ENCODE results near the gene GH1.
"Not testable (repeated sequence)": the region's sequence is repeated elsewhere in the genome, so short reads cannot be mapped to it uniquely, and the experiment has no call there.

The GH1 gene

DNA sequence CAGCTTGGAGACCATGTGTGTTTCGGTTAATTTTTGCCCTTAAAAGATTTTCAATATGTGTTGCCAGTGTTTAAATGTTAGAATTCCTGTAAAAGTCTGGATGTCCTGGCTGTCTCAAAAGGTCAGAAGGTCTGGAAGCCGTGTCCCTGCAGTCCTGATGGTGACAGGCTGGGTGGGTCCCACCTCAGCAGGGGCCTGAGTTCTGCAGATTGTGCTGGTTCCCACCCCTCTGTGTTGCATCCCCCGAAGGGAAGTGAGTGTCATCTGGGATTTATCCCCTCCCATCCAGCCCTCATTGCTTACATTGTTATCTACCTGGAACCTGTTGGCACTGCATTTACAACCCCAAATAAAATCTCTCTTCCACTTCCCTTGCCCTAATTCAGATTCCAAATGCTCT lies 24.6 kb downstream of the GH1 start:
- DNase-seq = not testable (repeated sequence)

DNA sequence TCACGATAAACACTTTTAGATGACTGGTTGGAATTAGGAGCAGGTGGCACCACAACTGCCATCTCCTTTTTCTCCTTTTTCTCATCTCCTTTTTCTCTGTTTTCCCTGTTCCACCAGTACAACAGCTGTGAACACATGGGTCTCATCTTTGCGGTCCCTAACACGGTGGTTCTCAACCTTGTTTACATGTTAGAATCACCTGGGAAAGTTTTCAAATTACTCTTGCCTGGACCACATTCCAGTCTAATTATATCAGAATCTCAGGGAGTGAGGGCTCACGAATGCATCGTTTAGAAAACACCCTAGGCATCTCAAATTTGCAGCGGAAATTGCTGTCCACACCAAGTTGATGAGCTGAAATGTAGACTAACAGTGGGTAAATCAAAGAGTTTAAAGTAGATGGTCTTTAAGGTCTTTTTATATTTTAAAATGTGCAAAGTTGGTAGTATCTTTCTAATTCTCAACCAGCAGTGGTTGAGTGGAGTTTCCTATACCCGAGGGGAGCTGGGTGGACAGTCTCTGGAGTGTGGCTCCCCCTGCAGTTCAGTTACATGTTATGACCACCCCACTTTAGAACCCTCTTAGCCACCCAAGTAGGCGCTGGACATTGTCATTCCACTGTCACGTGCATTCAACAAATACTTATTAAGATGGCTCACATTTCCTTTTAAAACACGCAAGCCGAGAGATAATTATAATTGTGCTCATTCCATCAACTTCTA lies 26.2 kb downstream of the GH1 start:
- not testable (repeated sequence) for DNase-seq

DNA sequence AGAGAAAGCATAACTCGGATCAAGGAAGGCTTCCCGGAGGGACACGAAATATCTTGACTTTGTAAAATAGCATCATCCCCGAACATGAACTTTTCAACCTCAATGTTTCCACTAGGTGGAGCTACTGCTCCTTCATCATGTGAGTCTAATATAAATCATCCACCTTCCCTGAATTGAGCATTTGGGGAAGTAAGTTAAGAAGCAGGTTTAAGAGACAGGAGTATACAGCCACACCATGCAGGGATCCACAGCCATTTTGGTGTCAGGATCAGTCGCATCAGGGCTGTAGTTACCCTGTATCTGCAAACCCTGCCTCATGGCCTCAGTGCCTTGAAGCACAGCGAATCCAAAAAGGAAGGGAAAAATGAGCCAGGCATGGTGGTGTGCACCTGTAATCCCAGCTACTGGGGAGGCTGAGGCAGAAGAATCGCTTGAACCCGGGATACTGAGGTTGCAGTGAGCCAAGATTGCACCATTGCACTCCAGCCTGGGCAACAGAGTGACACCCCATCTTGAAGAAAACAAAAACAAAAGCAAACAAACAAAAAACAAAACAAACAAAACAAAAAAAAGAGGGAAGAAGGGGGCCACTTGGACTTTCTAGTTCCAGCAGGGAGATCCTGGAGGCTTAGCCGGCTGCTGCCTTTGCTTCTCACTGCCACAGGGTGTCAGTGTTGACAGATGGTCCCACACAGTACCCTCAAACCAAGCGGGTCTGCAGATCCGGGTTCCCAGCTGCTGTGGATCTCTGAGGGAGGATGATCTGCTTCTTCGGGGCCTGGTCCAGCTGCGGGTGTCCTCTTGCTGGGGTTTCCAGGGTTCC lies 29.4 kb downstream of the GH1 start:
- DNase-seq = peak; percentile 64

DNA sequence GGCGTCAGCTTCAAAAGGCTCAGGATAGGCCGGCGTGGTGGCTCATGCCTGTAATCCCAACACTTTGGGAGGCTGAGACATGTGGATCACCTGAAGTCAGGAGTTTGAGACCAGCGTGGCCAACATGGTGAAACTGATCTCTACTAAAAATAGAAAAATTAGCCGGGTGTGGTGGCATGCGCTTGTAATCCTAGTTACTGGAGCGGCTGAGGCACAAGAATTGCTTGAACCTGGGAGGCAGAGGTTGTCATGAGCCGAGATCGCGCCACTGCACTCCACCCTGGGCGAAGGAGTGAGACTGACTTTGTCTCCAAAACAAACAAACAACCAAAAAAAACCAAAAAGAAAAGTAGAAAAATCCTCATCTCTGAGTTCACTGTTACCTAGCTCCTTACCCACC lies 33.5 kb downstream of the GH1 start:
- not testable (repeated sequence) for DNase-seq

DNA sequence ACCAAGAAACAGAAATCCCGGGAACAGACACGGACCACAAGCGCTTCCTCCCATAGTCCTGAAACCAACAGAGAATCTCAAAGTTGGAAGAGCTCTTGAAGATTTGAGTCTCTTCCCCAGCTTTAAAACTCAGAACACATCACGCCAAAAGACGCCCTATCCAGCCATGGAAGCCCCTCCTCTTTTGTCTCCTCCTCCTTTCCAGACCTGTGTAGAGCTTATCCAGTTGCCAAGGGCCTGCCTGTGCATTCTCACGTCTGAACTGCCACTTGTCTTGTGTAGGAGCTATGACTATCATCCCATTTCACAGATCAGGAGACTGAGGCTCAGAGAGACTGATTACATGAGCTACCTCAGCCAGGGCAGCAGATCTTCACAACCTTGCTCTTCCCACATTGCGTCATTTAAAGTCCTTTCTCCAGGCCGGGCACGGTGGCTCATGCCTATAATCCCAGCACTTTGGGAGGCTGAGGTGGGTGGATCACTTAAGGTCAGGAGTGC lies 36.0 kb downstream of the GH1 start:
- DNase-seq = not testable (repeated sequence)

DNA sequence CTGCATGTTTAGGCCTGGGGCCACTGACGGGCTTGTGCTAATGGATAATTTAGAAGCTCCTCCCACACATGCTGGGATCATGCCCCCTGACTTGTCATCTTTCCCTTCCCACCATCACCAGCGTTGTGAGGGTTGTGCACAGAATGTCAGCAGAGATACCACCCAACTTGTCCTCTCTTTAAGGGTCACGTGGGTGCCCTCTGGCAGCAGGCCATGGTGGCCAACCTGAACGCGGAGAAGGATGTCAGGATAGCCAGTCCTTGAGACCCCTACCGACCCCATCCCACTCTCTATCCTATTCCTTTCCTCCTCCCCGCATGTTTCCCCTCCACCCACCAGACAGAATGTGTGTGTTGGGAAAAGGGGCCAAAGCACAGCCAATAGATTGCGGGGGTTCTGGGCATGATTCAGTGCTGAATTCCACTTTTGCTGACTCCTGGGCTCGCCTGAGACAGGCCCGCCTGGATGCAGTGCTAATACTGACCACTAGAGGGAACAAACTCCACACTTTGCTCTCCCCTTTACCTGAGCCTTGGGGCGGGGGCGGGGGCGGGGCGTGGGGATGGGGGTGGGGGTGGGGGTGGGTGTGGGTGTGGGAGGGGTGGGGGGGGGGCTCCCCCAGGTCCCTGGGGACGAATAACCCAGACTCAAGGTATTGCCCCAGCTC lies 36.6 kb downstream of the GH1 start, which contains the start of gene GH2:
Gene GH2, minus strand, starts transcription at position 10 of the 667 bp plus-strand sequence. CDS start 143 bp downstream, outside the sequence.
- peak; percentile 14 for DNase-seq

DNA sequence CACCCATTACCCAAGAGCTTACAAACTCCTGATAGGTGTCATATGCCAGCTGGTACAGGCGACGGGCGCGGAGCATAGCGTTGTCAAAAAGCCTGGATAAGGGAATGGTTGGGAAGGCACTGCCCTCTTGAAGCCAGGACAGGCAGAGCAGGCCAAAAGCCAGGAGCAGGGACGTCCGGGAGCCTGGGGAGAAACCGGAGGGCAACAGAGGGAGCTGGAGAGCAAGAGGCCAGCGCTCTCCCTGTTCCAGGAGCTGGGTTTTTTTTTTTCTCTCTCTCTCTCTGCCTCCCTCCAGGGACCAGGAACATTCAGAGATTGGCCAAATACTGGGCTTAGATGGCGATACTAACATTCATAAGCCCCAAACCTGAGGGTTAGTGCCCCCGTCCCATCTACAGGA lies 37.3 kb downstream of the GH1 start:
- DNase-seq = not testable (repeated sequence)

DNA sequence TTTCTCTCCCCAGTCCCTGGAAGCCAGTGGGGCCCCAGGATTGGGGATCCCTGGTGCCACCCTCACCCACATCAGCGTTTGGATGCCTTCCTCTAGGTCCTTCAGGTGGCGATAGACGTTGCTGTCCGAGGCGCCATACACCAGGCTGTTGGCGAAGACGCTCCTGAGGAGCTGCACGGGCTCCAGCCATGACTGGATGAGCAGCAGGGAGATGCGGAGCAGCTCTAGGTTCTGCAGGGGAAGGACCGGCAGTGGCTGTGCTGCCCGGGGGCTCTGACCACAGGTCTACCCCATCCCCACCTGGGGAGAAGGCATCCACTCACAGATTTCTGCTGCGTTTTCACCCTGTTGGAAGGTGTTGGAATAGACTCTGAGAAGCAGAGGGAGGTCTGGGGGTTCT lies 37.9 kb downstream of the GH1 start:
- no peak for DNase-seq

DNA sequence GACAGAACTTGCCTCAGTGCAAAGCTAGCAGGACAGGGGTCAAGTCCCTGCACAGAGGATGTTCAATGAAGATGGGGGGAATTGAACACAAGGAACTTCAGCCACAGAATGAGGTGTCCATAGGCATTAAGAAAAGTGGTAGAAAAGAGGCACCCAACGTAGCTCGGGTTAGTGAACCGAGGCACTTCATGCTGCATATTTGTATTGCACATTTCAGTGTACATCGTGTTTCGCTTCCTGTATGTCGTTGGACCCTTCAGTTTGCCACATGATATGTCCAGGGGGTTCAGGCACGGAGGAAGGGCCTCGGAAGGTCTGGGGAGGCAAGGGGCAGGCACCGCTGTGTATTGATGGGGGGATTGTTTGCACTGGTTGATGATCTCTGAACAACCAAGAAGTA lies 40.2 kb downstream of the GH1 start:
- not testable (repeated sequence) for DNase-seq

DNA sequence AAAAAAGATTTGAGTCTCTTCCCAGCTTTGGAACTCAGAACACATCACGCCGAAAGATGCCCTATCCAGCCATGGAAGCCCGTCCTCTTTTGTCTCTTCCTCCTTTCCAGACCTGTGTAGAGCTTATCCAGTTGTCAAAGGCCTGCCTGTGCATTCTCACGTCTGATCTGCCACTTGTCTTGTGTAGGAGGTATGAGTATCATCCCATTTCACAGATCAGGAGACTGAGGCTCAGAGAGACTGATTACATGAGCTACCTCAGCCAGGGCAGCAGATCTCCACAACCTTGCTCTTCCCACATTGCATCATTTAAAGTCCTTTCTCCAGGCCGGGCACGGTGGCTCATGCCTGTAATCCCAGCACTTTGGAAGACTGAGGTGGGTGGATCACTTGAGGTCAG lies 43.9 kb downstream of the GH1 start:
- not testable (repeated sequence) for DNase-seq

DNA sequence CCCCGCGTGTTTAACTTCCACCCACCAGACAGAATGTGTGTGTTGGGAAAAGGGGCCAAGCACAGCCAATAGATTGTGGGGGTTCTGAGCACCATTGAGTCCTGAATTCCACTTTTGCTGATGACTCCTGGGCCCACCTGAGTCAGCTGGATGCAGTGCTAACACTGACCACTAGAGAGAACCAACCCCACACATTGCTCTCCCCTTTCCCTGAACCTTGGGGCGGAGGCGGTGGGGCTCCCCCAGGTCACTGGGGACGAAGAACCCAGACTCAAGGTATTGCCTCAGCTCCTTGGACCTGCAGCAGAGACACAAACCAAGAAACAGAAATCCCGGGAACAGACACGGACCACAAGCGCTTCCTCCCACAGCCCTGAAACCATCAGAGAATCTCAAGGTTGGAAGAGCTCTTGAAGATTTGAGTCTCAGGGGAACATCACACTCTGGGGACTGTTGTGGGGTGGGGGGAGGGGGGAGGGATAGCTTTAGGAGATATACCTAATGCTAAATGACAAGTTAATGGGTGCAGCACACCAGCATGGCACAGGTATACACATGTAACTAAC lies 44.5 kb downstream of the GH1 start:
- DNase-seq = not testable (repeated sequence)

DNA sequence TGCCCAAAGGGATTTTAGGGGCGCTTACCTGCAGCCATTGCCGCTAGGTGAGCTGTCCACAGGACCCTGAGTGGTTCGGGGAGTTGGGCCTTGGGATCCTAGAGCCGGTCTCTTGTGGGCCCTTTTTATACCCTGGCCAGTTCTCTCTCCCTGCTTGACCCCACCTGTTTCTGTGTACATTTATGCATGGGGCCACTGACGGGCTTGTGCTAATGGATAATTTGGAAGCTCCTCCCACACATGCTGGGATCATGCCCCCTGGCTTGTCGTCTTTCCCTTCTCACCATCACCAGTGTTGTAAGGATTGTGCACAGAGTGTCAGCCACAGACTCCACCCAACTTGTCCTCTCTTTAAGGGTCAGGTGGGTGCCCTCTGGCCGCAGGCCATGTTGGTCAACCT lies 45.1 kb downstream of the GH1 start, which contains the start of gene CSH2:
Gene CSH2, minus strand, starts transcription at position 101 of the 400 bp plus-strand sequence. Its CDS starts 63 bp downstream, at position 38.
- DNase-seq = not testable (repeated sequence)

DNA sequence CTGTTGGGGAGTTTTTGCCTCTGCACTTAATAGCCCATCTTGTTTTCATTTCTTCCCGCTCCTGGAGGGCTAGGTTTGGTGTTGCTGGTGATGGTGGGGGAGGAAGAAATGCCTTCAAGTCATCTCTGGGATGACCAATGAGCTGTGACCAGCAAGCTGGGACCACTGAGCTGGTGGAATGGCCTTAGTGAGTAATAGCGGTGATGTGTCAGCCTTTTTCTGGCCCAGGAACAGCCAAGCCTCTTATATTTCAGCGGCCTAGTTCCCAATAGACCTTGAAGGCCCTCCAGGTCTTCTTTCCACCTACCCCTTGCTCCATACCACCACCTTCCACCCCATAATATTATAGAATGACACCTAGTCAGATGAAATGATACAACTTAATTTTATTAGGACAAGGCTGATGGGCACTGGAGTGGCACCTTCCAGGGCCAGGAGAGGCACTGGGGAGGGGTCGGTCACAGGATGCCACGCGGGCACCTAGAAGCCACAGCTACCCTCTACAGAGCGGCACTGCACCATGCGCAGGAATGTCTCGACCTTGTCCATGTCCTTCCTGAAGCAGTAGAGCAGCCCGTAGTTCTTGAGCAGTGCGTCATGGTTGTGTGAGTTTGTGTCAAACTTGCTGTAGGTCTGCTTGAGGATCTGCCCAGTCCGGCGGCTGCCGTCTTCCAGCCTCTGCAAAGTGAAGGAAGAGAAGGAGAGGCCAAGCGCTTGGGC lies 46.8 kb downstream of the GH1 start:
- DNase-seq = not testable (repeated sequence)

DNA sequence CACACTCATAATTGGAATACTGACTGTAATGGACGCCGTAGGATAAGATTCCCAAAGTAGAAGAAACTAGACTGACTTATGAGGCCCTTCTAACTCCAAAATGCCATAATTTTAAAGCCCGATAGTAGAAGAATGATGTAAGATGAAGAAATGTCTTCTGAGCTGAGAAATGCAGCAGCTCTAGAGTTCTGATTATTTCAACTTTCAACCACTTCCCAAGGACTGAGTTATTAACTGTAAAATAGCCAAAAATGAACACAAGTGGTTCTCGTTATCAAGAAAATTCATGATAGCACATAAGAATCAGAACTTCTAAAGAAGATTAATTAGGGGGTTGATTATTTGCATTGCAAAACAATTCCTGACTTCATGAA lies 48.4 kb downstream of the GH1 start:
- not testable (repeated sequence) for DNase-seq

DNA sequence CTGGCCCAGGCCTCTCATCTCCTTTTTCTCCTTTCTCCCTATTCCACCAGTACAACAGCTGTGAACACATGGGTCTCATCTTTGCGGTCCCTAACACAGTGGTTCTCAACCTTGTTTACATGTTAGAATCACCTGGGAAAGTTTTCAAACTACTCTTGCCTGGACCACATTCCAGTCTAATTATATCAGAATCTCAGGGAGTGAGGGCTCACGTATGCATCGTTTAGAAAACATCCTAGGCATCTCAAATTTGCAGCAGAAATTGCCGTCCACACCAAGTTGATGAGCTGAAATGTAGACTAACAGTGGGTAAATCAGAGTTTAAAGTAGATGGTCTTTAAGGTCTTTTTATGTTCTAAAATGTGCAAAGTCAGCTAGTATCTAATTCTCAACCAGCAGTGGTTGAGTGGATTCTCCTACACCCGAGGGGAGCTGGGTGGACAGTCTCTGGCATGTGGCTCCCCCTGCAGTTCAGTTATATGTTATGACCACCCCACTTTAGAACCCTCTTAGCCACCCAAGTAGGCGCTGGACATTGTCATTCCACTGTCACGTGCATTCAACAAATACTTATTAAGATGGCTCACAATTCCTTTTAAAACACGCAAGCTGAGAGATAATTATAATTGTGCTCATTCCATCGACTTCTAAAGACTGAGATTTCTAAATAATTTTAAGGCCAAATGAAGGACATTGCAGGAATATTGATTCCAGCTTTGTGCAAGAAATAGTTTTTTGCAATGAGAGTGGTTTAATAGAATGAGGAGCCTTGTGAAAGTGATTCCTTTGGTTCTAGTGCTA lies 48.9 kb downstream of the GH1 start:
- not testable (repeated sequence) for DNase-seq

All from NCI-H1694 (cell line).